HG02852 (cell line): Measurements from ENCODE around the gene GLDC.
"Not testable (repeated sequence)": the region's sequence is repeated elsewhere in the genome, so short reads cannot be mapped to it uniquely, and the experiment has no call there.

Experiments
- ATAC-seq: cut with Tn5 transposase; IDR thresholded peaks from one replicate; pipeline ENCODE4 v1.9.1; 2021; ENCODE audit warnings: mild to moderate bottlenecking, moderate library complexity; ENCODE audit not compliant: unreplicated experiment

Gene GLDC

DNA sequence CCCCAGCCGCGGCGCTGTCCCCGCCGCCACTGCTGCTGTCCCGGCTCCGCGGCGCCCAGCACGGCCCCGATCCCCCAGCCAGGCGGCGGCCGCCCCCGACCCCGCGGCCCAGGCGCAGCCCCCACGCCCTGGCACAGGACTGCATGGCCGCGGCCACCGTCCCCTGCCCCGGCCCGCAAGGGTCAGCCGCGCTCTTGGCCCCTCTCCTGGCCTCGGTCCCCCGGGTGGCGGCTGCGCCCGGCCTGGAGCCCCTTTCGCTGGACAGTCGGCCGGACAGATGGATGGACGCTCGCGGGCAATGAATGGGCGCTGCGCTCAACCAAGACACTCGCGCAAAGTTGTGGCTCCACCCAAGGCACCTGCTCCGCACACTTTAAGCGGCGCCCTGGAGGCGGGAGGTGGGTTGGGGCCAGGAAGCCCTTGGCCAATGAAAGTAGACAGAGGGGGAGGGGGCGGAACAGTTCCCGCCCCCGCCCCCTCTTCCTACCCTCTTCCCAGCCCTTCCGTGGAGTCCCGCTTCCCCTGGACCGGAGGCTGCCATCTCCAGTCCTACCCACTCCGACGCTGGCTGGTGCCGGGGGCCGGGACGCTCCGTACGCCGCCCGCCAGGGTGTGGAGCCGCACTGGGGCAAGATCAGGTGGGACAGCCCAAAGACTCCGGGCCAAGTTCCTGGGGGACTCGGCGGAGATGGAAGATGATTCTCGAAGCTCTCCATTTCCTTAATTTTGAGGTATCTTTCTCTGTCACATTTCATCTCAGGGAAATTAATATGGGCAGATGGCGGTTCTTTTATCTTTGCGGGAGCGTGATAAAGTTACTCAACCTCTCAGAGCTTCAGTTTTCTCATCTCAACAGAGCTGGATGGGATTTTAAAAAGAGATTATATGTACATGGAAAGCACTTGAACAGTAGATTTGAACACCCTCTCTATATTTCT lies at the start of gene GLDC:
Gene GLDC, minus strand, starts transcription at position 375 of the 938 bp plus-strand sequence. Its CDS starts 230 bp downstream, at position 145.
- ATAC-seq: peak; percentile 91

DNA sequence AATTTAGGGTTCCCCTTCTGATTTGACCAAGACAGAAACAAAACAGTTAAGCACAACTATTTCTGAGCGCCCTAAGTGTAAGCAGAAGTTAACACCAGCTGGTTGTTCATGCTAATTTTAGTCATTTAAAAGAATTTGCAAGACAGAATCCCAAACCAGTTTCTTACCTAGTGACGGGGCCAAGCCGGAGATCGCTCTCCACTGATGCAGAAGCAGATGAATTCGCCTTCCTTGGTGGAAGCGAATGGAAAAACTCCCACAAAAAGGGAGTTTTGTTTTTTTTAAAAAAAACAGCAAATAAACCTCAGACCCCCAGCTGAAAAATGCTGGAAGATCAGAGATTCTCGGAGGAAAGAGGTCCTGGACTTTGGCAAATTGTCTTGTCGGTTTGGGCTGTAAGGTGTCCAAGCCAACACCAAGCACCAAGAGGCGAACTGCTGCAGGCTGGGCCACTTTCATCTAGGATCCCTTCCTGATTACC lies 47.4 kb upstream of the GLDC start:
- ATAC-seq: peak; percentile 39

DNA sequence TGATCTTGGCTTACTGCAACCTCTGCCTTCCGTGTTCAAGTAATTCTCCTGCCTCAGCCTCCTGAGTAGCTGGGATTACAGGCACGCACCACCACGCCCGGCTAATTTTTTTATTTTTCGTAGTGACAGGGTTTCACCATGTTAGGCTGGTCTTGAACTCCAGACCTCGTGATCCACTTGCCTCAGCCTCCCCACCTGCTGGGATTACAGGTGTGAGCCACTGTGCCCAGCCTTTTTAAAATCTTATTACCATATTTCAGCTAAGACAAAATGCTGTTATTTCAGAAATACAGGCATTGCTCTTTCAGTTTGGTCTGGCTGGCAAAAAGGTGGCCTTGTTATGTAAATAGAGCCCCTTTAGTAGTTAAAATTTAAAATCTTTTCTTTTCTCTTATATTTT lies 46.9 kb upstream of the GLDC start:
- ATAC-seq: no peak

DNA sequence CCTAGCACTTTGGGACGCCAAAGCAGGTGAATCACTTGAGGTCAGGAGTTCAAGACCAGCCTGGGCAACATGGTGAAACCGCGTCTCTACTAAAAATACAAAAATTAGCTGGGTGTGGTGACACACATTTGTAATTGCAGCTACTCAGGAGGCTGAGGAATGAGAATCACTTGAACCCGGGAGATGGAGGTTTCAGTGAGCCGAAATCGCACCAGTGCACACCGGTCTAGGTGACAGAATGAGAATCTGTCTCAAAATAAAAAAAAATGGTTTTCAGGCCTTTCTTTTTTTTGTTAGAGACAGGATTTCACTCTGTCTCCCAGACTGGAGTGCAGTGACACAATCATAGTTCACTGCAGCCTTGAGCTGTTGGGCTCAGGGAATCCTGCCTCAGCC lies 45.1 kb upstream of the GLDC start:
- ATAC-seq: not testable (repeated sequence)

DNA sequence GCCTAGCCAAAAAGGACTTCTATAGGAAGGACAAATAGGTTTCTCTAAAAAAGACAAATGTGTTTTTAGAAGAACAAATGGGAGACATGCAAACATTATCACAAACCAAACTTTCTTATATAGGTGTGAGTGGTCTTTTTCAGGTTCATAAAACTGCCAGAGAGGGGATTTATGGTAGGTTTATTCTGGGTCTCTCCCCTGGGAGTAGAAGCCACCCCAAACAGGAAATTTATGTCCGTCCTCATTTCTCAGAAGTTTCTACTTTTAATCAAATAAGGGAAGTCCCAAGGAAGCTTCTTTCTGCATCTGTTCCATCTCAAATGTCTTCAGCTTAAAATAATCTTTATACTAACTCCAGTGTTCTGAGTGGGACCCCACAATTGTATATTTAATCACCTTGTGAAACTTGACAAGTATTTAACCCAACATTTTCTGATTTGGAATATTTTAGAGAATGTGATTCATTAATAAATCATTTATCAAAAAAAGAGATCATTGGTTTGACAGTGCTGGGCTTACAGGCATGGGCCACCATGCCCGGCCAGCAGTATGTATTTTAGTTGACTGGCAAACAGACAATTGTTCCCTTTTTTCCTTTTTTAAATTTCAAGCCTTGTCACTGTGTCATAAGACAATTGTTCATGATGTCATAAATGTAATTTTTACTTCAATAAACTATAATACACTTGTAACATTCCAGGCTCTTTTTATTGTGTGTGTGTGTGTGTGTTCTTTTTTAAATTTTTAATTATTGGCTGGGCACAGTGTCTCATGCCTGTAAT lies 44.6 kb upstream of the GLDC start:
- no peak for ATAC-seq

DNA sequence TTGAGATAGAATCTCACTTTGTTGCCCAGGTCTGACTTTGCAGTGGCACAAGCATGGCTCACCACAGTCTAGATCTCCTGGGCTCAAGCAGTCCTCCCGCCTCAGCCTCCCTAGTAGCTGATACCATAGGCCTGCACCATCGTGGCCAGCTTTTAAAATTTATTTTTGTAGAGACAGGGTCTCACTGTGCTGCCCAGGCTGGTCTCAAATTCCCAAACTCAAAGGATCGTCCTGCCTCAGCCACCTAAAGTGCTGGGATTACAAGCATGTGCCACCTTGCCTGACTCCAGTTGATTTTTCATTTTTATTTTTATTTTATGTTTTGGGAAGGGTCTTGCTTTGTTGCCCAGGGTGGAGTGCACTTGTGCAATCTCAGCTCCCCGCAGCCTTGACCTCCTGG lies 41.7 kb upstream of the GLDC start:
- no peak for ATAC-seq

DNA sequence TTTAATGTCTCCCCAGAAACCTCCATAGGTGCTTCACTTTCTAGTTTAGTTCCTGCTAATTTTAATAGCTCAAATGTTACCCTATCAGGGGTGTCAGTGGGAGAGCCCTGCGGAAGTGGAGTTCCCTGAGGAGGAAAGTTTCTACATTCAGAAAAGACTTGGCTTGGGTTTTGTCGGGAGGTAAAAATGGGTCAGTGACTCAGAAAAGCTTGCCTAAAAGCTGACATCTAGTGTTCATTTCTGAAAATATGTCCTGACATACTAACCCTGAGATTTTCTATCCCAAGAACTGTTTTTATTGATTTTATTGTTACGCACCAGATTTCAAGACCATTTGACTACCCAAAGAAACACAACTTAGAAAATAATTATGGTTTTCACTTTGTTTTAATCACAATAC lies 40.9 kb upstream of the GLDC start:
- ATAC-seq: no peak

DNA sequence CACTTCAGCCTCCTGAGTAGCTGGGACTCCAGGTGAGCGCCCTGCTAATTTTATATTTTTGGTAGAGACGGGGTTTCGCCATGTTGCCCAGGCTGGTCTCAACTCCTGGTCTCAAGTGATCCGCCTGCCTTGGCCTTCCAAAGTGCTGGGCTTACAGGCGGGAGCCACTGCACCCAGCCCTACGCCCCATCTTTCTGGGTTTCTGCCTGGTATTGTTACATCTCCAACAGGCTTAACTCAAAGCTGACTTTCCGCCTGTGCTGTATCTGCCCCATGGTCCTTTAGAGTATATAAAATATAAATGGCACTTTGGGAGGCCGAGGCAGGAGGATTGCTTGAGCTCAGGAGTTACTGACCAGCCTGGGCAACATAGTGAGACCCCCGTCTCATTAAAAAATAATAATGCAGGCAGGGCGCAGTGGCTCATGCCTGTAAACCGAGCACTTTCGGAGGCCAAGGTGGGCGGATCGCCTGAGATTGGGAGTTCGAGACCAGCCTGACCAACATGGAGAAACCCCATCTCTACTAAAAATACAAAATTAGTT lies 36.5 kb upstream of the GLDC start:
- no peak for ATAC-seq

DNA sequence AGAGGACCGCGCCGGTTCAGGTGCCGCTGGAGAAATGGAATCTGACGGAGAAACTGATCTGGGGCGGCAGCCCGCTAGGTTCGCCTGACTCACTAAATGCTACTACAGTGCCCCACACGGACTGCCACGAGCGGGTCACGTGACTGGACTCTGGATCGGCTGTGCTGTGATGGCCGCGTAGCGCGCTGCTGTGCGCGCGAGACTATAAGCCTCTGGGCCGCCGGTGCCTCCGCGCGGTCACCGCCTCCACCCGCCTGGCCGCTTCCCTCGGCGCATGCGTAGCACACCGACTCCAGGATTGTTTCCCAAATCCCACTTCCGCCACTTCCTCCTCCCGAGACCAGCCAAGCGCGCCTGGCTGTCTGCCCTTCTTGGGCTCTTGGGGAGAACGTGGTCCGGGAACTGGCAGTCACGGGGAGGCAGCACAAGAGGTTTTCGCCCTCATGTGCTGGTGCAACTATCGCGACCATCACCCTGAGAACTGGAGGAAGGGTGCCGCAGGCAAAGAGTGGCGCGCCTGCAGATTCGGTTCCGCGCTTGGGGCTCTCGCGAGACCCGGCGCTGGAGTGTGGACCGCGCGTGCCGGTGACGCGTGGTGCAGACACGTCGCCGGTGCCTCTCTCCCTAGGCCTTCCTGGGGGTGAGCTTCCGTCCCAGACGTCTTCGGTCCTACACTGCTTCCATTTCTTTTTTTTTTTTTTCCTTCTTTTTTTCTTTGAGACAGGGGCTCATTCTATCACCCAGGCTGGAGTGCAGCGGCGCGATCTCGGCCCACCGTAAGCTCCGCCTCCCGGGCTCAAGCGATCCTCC lies 35.8 kb upstream of the GLDC start:
- peak; percentile 67 for ATAC-seq

DNA sequence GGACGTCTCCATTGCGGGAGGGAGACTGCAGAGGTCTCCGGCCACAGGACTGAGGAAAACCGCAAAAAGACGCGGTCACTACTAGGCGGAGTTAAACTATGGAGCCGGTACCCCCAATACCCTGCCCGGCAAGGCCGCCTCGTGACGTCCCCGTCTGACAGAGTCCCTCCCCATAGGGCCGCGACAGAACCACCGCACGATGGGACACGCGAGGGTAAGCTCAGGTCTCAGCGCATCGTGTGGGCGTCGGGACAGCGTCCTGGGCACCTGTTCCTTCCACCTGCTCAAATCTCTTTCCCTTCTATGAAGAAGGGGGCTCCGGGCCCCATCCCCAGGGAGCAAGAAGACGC lies 35.2 kb upstream of the GLDC start:
- ATAC-seq: peak; percentile 20

DNA sequence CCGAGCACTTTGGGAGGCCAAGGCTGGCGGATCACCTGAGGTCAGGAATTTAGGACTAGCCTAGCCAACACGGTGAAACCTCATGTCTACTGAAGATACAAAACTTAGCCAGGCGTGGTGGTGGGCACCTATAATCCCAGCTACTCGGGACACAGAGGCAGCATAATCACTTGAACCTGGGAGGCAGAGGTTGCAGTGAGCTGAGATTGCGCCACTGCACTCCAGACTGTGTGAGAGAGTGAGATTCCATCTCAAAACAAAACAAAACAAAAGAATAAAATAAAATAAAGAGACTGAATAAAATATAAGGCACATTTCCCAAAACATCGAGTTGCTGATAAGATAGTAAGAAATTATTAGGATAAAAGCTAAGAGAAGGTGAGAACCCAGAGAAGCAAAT lies 32.3 kb upstream of the GLDC start:
- ATAC-seq: no peak

DNA sequence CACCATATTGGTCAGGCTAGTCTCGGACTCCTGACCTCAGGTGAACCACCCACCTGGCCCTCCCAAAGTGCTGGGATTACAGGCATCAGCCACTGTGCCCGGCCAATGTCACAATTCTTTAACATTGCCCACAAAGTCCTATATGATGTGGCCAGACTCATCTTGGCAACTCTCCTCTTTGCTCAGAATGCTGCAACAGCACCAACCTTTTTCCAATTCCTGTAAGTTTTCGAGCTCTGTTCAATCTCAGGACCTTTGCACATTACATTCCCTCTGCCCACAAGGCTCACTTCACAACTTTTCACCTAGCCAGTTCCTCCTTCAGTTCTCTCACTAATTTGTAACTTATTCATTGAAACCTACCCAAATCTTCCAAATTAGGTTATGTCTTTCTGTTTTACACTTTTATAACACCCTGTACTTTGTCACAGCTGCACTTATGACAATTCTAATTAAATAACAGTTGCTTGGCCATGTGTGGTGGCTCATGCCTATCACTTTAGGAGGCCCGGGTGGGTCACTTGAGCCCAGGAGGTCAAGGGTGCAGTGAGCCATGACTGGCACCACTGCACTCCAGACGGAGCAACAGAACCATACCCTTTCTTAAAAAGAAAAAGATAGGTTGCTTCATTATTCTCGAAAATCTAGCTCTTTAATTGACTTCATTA lies 30.9 kb upstream of the GLDC start:
- no peak for ATAC-seq

DNA sequence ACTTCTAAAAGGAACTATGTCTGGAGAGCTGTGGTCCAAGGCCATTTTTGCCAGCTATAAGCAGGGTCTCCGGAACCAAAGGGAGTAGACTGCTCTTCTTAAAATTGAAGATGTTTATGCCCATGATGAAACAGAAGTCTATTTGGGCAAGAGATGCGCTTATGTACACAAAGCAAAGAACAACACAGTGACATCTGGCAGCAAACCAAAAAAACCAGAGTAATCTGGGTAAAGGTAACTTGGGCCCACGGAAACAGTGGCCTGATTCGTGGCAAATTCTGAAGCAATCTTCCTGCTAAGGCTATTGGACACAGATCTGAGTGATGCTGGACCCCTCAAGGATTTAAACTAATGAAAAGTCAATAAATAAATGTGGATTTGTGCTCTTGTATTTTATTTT lies 29.7 kb upstream of the GLDC start:
- no peak for ATAC-seq

DNA sequence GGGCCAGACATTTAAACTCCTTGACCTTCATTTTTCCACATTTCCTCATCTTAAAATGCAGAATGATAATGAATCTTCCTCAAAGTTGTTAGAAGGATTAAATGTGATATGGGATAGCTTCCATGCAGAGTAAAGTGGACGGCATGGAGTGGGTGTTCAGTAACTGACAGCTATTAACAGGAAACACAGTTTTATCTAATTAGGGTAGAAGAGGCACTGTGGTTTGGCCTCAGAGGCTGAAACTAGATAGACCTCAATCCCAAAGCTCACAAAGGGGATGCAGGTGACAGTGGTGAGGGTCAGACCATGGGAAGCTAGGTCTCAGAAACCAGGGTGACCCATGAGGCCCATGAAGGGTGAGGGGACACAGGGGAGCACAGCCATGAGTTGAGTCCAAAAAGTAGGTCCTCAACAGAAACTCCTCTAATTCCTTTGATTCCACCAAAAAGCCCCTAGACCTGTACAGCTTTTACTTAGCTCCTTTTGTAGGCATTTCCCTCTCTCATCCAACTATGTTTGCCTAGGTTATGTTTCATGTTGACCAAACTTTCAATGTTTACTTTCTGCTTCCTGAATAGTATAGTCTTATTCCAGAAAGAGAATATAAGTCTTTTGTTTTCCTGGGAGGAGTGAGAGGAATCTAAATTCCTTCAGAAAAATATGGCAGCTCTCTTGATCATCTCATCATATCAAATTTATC lies 27.9 kb upstream of the GLDC start:
- peak; percentile 65 for ATAC-seq

DNA sequence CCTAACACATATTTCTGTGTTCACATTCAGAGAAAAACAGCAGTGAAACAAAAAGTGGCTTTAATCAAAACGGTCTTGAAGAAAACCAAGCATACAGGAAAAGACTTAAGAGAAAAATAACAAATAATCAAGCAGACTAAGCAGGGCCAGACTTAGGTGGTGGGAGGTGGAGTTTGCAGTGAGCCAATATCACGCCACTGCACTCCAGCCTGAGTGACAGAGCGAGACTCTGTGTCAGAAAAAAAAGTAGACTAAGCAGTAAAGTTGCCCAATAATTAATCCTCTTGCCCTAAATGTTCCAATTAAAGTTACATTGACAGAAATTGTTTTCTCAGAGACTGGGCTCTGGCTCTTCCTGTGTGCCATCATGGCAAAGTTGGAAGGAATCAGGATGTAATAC lies 26.6 kb upstream of the GLDC start:
- ATAC-seq: no peak

DNA sequence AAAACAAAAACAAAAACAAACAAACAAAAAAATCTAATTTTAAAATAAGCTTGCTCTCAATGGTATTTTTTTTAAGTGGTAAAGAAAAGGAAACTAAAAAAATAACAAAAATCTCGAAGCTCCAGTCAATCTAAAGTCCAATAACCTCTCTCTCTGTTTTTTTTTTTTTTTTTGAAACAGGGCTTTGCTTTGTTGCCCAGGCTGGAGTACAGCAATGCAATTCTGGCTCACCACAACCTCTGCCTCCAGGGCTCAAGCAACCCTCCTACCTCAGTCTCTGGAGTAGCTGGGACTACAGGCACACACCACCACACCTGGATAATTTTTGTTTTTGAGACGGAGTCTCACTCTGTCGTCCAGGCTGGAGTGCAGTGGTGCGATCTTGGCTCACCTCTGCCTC lies 25.9 kb upstream of the GLDC start:
- no peak for ATAC-seq

DNA sequence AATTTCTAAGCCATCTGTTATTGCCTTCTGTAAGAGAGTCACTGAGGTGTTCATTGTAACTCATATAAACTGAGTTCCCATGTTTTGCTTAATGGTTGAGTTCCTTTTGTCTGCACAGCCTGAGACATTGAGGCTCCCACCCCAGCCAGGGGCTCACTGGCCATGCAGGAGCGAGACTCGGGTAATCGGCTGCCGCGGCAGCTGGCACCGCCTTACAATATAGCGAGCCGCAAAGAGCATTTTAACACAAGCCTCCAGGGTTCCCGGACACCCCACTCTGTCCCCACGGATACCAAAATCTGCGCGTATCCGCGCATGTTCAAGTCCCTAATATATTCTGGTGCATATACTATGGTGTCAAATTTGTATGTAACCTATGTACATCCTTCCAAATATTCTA lies 24.4 kb upstream of the GLDC start:
- ATAC-seq: no peak

DNA sequence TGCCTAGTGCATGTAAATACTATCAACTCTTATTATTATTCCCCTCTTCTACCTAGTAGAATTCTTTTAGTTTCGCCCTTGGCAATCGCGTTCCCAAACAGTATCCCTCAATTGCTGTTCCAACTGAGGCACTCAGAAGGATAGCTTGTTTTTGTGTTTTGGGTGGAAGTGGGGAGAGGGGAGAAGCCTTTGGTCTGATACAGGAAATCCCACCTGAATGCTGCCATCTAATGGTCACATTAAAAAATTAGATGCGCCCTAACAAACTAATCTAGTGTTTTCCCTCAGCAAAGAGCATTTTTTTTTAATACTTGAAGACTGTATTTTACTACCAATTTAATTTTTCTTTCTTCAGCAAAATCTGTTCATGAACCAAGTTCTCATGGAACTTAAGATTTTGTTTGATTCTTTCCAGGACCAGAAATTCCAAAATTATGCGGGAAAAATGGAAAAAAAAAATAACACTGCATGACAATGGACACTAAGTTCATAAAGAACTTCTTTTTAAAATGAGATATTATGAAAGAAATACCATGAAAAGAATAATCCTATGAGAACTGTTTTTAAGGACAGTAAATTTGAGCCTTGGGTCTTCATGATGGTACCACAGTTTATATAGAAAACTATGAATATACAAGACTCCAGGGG lies 22.2 kb upstream of the GLDC start:
- no peak for ATAC-seq

DNA sequence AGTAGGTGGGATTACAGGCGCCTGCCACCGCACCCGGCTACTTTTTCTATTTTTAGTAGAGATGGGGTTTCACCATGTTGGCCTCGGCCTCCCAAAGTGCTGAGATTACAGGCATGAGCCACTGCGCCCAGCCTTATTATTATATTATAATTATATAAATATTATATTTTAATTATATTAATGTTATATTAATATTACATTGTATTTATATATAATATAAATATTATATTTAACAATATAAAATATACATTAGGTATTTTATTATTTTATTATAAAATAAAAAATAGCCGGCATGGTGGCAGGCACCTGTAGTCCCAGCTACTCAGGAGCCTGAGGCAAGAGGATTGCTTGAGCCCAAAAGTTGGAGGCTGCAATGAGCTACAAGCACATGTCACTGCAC lies 21.6 kb upstream of the GLDC start:
- no peak for ATAC-seq
